GM13976 (cell line): ENCODE results near the gene FGFBP1.

Experiments
- DNase-seq: peaks from one replicate; pipeline ENCODE4 v3.0.0; 2012; ENCODE audit warnings: low spot score
- in situ Hi-C: fragments of 300-500 bp; cut with MboI; formaldehyde crosslinking; loops from one replicate; pipeline ENCODE4 v1.12.0; 2022; ENCODE audit warnings: low sequenced_read_pairs, mixed read lengths, inconsistent platforms; ENCODE audit not compliant: unreplicated experiment
- TF ChIP-seq, protein P1 (sequence below): IDR thresholded peaks from 2 replicates; pipeline ENCODE4 v1.5.1; 2012; ENCODE audit warnings: borderline replicate concordance, mild to moderate bottlenecking; ENCODE audit not compliant: insufficient read depth; ENCODE audit errors: extremely low read depth, missing control alignments, control extremely low read depth

The FGFBP1 gene

DNA sequence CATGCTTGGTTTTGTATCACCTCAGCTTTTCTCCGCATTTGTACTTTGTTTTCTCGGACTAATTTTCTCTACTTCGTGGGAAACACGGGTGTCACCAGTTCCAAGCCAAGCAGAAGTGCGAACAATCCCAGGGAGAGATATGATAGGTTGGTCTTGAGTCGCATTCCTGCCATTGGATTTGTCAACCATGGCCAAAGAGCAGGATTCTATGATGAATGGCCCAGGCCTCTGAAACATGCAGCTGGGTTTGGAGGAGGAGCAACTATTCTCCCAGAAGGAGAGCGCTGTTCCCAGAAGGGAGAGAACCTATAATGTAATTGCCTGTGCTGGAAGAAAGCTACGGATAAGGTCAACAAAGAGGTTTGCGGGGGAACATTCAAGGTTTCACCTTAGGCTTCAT lies 10.3 kb upstream of the FGFBP1 start:
- in situ Hi-C loops, result loop anchor here (10.0 kb wide), 1 partner anchor 64 kb away; no protein-coding TSS in a partner anchor
- TF ChIP-seq, protein P1, sequence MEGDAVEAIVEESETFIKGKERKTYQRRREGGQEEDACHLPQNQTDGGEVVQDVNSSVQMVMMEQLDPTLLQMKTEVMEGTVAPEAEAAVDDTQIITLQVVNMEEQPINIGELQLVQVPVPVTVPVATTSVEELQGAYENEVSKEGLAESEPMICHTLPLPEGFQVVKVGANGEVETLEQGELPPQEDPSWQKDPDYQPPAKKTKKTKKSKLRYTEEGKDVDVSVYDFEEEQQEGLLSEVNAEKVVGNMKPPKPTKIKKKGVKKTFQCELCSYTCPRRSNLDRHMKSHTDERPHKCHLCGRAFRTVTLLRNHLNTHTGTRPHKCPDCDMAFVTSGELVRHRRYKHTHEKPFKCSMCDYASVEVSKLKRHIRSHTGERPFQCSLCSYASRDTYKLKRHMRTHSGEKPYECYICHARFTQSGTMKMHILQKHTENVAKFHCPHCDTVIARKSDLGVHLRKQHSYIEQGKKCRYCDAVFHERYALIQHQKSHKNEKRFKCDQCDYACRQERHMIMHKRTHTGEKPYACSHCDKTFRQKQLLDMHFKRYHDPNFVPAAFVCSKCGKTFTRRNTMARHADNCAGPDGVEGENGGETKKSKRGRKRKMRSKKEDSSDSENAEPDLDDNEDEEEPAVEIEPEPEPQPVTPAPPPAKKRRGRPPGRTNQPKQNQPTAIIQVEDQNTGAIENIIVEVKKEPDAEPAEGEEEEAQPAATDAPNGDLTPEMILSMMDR, result no peak

DNA sequence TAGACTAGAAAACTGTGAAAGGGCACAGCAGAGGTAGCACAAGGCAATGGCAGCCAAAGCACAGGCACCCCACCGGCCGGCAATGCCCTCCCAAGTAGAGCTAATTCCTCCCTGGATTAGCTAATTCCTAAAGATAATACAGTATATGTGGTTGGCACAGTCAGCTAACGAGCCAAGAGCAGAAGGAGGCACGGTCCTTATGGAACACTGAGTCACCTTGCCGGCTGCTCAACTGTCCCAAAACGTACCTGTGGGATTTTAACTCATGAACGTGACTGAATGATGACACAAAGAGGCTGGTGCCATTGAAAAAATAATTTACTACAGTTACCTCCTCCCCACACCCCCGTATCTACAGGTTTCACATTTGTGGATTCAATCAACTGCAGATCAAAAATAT lies 9.1 kb upstream of the FGFBP1 start:
- no peak for DNase-seq
- in situ Hi-C loops, result loop anchor here (10.0 kb wide), 1 partner anchor 63 kb away; no protein-coding TSS in a partner anchor
- TF ChIP-seq, protein P1, result no peak

More for the DNA sequence above, 10.3 kb upstream of the FGFBP1 start:
- DNase-seq, result no peak

DNA sequence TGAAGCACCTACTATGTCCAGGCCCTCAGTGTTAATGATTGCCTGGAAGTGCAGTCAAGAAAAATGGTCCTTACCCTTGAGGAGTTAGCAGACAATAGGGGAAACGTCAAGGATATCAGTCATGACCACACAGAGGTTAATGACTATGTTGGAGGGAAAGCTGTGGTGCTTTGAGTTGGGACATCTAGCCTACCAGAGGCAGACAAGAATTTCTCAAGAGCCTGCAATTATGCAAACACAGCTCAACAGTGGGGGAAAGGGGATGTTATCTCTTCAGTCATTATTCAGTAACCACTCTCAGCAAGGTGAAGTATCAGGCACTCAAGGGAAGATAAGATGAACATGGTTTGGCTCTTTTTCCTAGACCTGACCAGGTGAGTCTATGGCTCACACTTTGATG lies 7.0 kb upstream of the FGFBP1 start:
- TF ChIP-seq, protein P1, result no peak
- in situ Hi-C loops, result loop anchor here (10.0 kb wide), 1 partner anchor 61 kb away; no protein-coding TSS in a partner anchor
- DNase-seq, result no peak

DNA sequence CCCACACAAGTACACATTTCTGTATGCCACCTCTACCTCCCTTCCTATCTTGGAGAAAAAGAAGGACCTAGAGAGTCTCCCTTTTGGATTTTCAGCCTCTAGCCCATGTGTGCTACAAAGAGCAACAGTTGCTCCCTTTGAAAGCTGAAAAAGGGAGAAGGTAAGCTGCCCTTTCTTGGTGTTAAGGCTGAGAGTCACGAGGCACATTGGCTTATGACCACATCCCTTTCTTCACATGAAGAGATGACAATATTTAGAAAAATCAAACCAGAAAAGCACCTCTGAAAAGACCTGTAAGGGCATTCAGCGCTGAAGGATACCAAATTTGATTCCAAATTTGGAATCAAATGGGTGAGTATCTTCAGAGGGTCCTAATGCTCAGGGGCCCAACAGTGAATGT lies 6.4 kb upstream of the FGFBP1 start:
- TF ChIP-seq, protein P1, result no peak
- no peak for DNase-seq
- in situ Hi-C loops, result loop anchor here (10.0 kb wide), 1 partner anchor 60 kb away; no protein-coding TSS in a partner anchor

DNA sequence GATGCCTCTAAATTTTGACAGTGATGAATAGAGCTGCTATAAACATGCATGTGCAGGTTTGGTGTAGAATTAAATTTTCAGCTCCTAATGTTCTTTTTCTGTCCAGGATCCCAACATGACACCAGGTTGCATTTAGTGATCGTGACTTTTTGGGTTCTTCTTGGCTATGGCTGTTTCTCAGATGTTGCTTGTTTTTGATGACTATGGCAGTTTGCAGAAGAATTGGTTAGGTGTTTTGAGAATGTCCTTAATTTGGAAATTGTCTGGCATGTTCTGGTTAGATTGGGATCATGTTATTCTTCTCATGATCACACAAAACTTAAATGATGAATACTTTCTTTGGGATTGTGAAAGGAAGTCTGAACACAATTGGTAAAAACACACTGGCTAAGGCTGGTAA lies 3.7 kb upstream of the FGFBP1 start:
- in situ Hi-C loops, result loop anchor here (10.0 kb wide), 1 partner anchor 57 kb away; no protein-coding TSS in a partner anchor
- no peak for DNase-seq
- TF ChIP-seq, protein P1, result no peak

DNA sequence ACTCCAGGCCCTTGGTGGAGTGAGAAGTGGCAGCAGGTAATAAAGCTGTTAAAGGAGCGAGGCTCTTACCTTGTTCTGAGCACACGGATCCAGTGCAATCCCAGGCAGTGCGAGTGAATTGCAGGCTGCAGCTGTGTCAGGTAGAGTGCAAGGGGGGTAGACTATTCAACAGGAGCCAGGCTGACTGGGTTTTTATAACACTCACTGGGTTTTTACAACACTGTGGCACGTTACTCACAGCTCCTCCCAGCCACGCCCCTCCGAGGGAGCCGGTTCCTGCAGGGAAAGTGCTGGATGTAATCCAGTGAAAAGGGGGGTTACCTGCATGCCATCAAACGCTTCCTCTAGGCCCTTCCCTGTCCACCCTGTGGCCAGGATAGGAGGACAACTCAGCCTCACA lies 358 bp downstream of the FGFBP1 start:
- in situ Hi-C loops, result no loop called here
- TF ChIP-seq, protein P1, result no peak
- DNase-seq, result no peak
